Trophoblast cell (in vitro differentiated cells and primary cell): ENCODE measurements around the gene MAMDC2.

Experiments used
- DNase-seq, 2 donors: peaks; one replicate each; pipeline ENCODE4 v3.0.0-alpha.2; 2016
- H2AFZ ChIP-seq: 2 replicates; pipeline ENCODE4 v1.6.1; 2013; ENCODE audit warnings: low read length, moderate library complexity, mild to moderate bottlenecking; ENCODE audit not compliant: insufficient read depth, poor library complexity
- H2AK5ac ChIP-seq: 2 replicates; pipeline ENCODE4 v1.6.1; 2013; ENCODE audit warnings: mild to moderate bottlenecking, low read length
- H2BK120ac ChIP-seq: 2 replicates; pipeline ENCODE4 v1.6.1; 2013; ENCODE audit warnings: low read length, mild to moderate bottlenecking, moderate library complexity; ENCODE audit not compliant: insufficient read depth, poor library complexity
- H2BK12ac ChIP-seq: 2 replicates; pipeline ENCODE4 v1.6.1; 2013; ENCODE audit warnings: mild to moderate bottlenecking, low read length, moderate library complexity
- H2BK5ac ChIP-seq: 2 replicates; pipeline ENCODE4 v1.6.1; 2013; ENCODE audit warnings: low read length, low read depth, moderate library complexity, mild to moderate bottlenecking; ENCODE audit not compliant: poor library complexity
- H3K14ac ChIP-seq: 2 replicates; pipeline ENCODE4 v1.6.1; 2013; ENCODE audit warnings: mild to moderate bottlenecking, low read length
- H3K18ac ChIP-seq: 2 replicates; pipeline ENCODE4 v1.6.1; 2013; ENCODE audit warnings: mild to moderate bottlenecking, low read length
- H3K23ac ChIP-seq: 2 replicates; pipeline ENCODE4 v1.6.1; 2013; ENCODE audit warnings: low read length
- H3K27ac ChIP-seq: 2 replicates; pipeline ENCODE4 v1.5.1; 2013; ENCODE audit warnings: low read depth, mild to moderate bottlenecking, inconsistent platforms, low read length, moderate library complexity
- H3K27me3 ChIP-seq: 2 replicates; pipeline ENCODE4 v1.6.1; 2013; ENCODE audit warnings: inconsistent platforms, mild to moderate bottlenecking, low read length, moderate library complexity; ENCODE audit not compliant: insufficient read depth
- H3K36me3 ChIP-seq, 2 experiments: 1 replicate in 1 of 2; 2 replicates in 1 of 2; pipeline ENCODE4 v1.6.1; 2013; ENCODE audit warnings: low read length in 2 of 2, mild to moderate bottlenecking in 2 of 2, moderate library complexity in 1 of 2; ENCODE audit not compliant: insufficient read depth in 2 of 2, control insufficient read depth in 1 of 2
- H3K4ac ChIP-seq: 2 replicates; pipeline ENCODE4 v1.6.1; 2013; ENCODE audit warnings: low read depth, mild to moderate bottlenecking, low read length, moderate library complexity
- H3K4me1 ChIP-seq, 2 experiments: 1 replicate in 1 of 2; 2 replicates in 1 of 2; pipeline ENCODE4 v1.6.1; 2013; ENCODE audit warnings: low read length in 2 of 2, mild to moderate bottlenecking in 2 of 2, moderate library complexity in 1 of 2; ENCODE audit not compliant: insufficient read depth in 2 of 2, control insufficient read depth in 1 of 2
- H3K4me2 ChIP-seq: 2 replicates; pipeline ENCODE4 v1.6.1; 2013; ENCODE audit warnings: inconsistent platforms, mild to moderate bottlenecking, low read length, moderate library complexity
- H3K4me3 ChIP-seq: 2 replicates; pipeline ENCODE4 v1.5.1; 2013; ENCODE audit warnings: mild to moderate bottlenecking, low read depth, low read length, inconsistent platforms
- H3K79me1 ChIP-seq: one replicate; pipeline ENCODE4 v1.6.1; 2013; ENCODE audit warnings: low read length
- H3K79me2 ChIP-seq: 2 replicates; pipeline ENCODE4 v1.6.1; 2013; ENCODE audit warnings: low read length, mild to moderate bottlenecking; ENCODE audit not compliant: control insufficient read depth, insufficient read depth, poor library complexity
- H3K9ac ChIP-seq: 2 replicates; pipeline ENCODE4 v1.6.1; 2013; ENCODE audit warnings: mild to moderate bottlenecking, low read length
- H3K9me3 ChIP-seq: 2 replicates; pipeline ENCODE4 v1.6.1; 2013; ENCODE audit warnings: low read depth, mild to moderate bottlenecking, control low read depth, inconsistent platforms, low read length; ENCODE audit not compliant: insufficient read depth
- H4K12ac ChIP-seq: 2 replicates; pipeline ENCODE4 v1.6.1; 2013; ENCODE audit warnings: low read depth, mild to moderate bottlenecking, low read length, moderate library complexity
- H4K8ac ChIP-seq: 2 replicates; pipeline ENCODE4 v1.6.1; 2013; ENCODE audit warnings: low read depth, mild to moderate bottlenecking, low read length, moderate library complexity
- H4K91ac ChIP-seq: one replicate; pipeline ENCODE4 v1.6.1; 2013; ENCODE audit warnings: low read depth, mild to moderate bottlenecking, low read length, moderate library complexity
- WGBS: extraction: QIAGEN DNeasy Blood & Tissue Kit; methylation state at CpG from one replicate; pipeline ENCODE4 v1.1.7; 2013; ENCODE audit warnings: missing lambda C conversion rate; ENCODE audit not compliant: insufficient read length, insufficient coverage; ENCODE audit errors: extremely low coverage; 5-methylcytosine and 5-hydroxymethylcytosine counted together

Gene MAMDC2

GRCh38 chr9:70125621-70126263 lies 82.1 kb downstream of the MAMDC2 start:
- no peak overlapping the region for H3K4me2 ChIP-seq
- H3K36me3 ChIP-seq: no peaks in the 10 kb centered on the region
- H3K9me3 ChIP-seq: peaks cover 2% of the 10 kb centered on the region
- H3K9ac ChIP-seq: no peak overlapping the region
- peaks cover 5 to 8% of the 10 kb centered on the region in 2 experiments for H3K4me1 ChIP-seq
- H3K4me3 ChIP-seq: no peak overlapping the region
- no peak overlapping the region for H3K23ac ChIP-seq
- H2BK12ac ChIP-seq: no peak overlapping the region
- no peaks in the 10 kb centered on the region for H3K79me1 ChIP-seq
- no peak overlapping the region for H3K4ac ChIP-seq
- no peak overlapping the region for H4K12ac ChIP-seq
- H3K79me2 ChIP-seq: no peaks in the 10 kb centered on the region
- no peak overlapping the region for H4K8ac ChIP-seq
- DNase-seq: no peak
- no peaks in the 10 kb centered on the region for H3K27me3 ChIP-seq
- H2AFZ ChIP-seq: no peak overlapping the region
- H3K27ac ChIP-seq: no peak overlapping the region
- H3K14ac ChIP-seq: no peak overlapping the region
- H3K18ac ChIP-seq: no peak overlapping the region
- no peak overlapping the region for H2BK5ac ChIP-seq
- no peak overlapping the region for H4K91ac ChIP-seq
- H2BK120ac ChIP-seq: no peak overlapping the region
- no CpG with 5 or more reads among the region's 4 CpGs for WGBS
- no peak overlapping the region for H2AK5ac ChIP-seq

DNA sequence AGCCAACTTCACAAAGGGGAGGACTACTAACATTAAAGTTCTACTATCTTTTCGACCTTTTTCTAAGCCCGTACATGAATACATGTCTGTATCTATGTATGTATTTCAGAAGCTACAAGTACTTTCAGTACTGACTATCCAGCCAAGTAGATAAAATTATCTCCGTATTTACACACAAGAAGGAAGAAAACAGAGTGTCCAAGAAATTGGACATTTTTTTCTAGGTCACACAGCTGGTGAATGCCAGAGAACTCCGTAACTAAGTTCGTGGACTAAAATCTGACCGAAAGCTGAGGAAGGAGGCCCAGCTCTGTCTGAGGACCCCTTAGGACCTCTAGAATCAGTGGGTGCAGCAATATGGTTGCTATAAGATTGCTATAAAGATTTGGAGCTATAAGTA lies 83.4 kb downstream of the MAMDC2 start:
- Histone ChIP-seq H2BK12ac (no peak overlapping the region), H2BK5ac (no peak overlapping the region), H3K27ac (no peak overlapping the region), H3K27me3 (no peaks in the 10 kb centered on the region), H2AFZ (no peak overlapping the region), H3K4me1 (peaks cover 3% of the 10 kb centered on the region in 2 experiments), H4K8ac (no peak overlapping the region), H3K36me3 (no peaks in the 10 kb centered on the region), H3K23ac (no peak overlapping the region), H3K79me1 (no peaks in the 10 kb centered on the region), H3K14ac (no peak overlapping the region), H4K12ac (no peak overlapping the region), H3K9ac (no peak overlapping the region), H3K4ac (no peak overlapping the region), H3K9me3 (no peaks in the 10 kb centered on the region), H2BK120ac (no peak overlapping the region), H3K18ac (no peak overlapping the region), H2AK5ac (no peak overlapping the region), H4K91ac (no peak overlapping the region), H3K79me2 (no peaks in the 10 kb centered on the region), H3K4me2 (no peak overlapping the region), H3K4me3 (no peak overlapping the region)
- no CpG with 5 or more reads among the region's 6 CpGs for WGBS
- no peak for DNase-seq

DNA sequence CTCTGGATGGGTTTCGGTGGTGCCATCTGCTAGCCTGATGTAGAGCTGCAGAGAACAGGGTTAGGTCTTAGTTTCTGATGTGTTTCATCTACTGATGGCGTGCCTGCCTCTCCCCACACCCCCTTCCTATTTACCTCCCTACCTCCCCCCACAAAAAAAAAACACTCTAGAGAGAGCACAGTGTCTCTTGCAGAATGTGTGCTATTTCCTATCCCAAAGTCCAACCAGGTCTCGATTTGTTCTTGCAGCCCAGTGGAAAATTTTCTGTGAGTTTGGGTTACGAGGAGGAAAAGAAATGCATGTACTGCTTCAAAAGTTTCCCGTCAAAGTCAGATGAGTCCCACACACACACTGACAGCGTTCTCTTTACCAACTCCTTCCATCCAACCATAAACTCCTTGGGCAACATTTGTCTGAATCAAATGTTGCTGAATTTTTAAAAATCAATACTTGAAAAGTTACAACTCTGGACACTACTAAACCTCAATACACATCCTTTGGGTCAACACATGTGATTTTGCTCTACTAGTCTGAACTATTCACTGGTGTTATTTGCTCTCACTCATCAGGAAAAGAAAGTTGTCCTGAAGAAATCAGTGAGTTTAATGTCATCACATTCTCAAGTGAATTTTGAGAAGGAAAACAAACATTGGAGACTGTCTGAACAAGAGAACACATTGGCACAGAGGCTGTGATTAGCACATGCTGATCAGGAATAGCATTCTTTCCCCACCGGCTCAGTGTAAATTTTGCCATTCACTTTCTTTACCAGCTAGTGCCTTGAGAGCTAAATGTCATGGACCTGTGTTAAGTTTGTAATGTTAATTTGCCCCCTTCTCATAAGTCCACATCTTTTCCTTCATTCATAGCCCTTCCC lies 84.1 kb downstream of the MAMDC2 start:
- no peak overlapping the region for H2BK5ac ChIP-seq
- no peak overlapping the region for H4K12ac ChIP-seq
- H3K79me1 ChIP-seq: no peaks in the 10 kb centered on the region
- H3K27ac ChIP-seq: no peak overlapping the region
- H3K9ac ChIP-seq: no peak overlapping the region
- DNase-seq: no peak
- H4K91ac ChIP-seq: no peak overlapping the region
- H4K8ac ChIP-seq: no peak overlapping the region
- H2AK5ac ChIP-seq: no peak overlapping the region
- WGBS: no CpG with 5 or more reads among the region's 7 CpGs
- no peaks in the 10 kb centered on the region for H3K79me2 ChIP-seq
- H3K27me3 ChIP-seq: no peaks in the 10 kb centered on the region
- H3K4me3 ChIP-seq: no peak overlapping the region
- peaks cover 3% of the 10 kb centered on the region in 2 experiments for H3K4me1 ChIP-seq
- H3K18ac ChIP-seq: no peak overlapping the region
- H3K9me3 ChIP-seq: no peaks in the 10 kb centered on the region
- H2BK12ac ChIP-seq: no peak overlapping the region
- no peak overlapping the region for H2BK120ac ChIP-seq
- no peak overlapping the region for H3K23ac ChIP-seq
- H3K4ac ChIP-seq: no peak overlapping the region
- no peak overlapping the region for H3K14ac ChIP-seq
- H2AFZ ChIP-seq: no peak overlapping the region
- no peak overlapping the region for H3K4me2 ChIP-seq
- no peaks in the 10 kb centered on the region for H3K36me3 ChIP-seq

GRCh38 chr9:70130266-70130665 lies 86.6 kb downstream of the MAMDC2 start:
- no peak overlapping the region for H4K12ac ChIP-seq
- H2AK5ac ChIP-seq: no peak overlapping the region
- H3K4ac ChIP-seq: no peak overlapping the region
- H3K27me3 ChIP-seq: no peaks in the 10 kb centered on the region
- no peak overlapping the region for H3K23ac ChIP-seq
- no peak overlapping the region for H3K27ac ChIP-seq
- no peak overlapping the region for H3K18ac ChIP-seq
- H3K4me2 ChIP-seq: no peak overlapping the region
- no peak overlapping the region for H2AFZ ChIP-seq
- peaks cover 3% of the 10 kb centered on the region in 2 experiments for H3K4me1 ChIP-seq
- H3K9me3 ChIP-seq: no peaks in the 10 kb centered on the region
- DNase-seq: peak; percentile 83 to 88
- no CpG with 5 or more reads among the region's 2 CpGs for WGBS
- no peak overlapping the region for H2BK120ac ChIP-seq
- H3K4me3 ChIP-seq: no peak overlapping the region
- no peaks in the 10 kb centered on the region for H3K79me1 ChIP-seq
- H4K8ac ChIP-seq: no peak overlapping the region
- no peaks in the 10 kb centered on the region for H3K36me3 ChIP-seq
- no peaks in the 10 kb centered on the region for H3K79me2 ChIP-seq
- H4K91ac ChIP-seq: no peak overlapping the region
- H3K9ac ChIP-seq: no peak overlapping the region
- H2BK12ac ChIP-seq: no peak overlapping the region
- no peak overlapping the region for H3K14ac ChIP-seq
- H2BK5ac ChIP-seq: no peak overlapping the region
